HEK293 (cell line): ENCODE results near the gene NIPBL.
A peak's percentile ranks its signal among the peaks of the same experiment; 100 is the strongest.

ENCODE experiments used
- CTCF ChIA-PET: fragments of 350-600 bp; formaldehyde crosslinking; extraction: SDS; loops from one replicate; lab custom pipeline; 2021; ENCODE audit warnings: antibody characterized with exemption; lab: Yijun Ruan, JAX
- POLR2A ChIA-PET: fragments of 300-600 bp; formaldehyde crosslinking; extraction: SDS; loops from one replicate; lab custom pipeline; 2020; ENCODE audit warnings: antibody characterized with exemption, inconsistent platforms; lab: Yijun Ruan, JAX
- H3K27ac ChIP-seq: fragments of 200-500 bp; sonication (Bioruptor generic); 2 replicates; pipeline ENCODE4 v1.5.1; 2014; ENCODE audit warnings: low read depth, low read length, control low read depth, inconsistent platforms; ENCODE audit errors: extremely low read depth
- H3K36me3 ChIP-seq, 2 experiments: fragments of 200-500 bp in 1 of 2; sonication (Bioruptor generic) in 1 of 2; 1 replicate in 1 of 2; 2 replicates in 1 of 2; pipeline ENCODE4 v1.5.1; 2014 to 2017; ENCODE audit warnings: inconsistent platforms in 2 of 2, low read length in 2 of 2; ENCODE audit not compliant: control insufficient read depth in 2 of 2, insufficient read depth in 1 of 2
- H3K4me1 ChIP-seq: fragments of 200-500 bp; sonication (Bioruptor generic); 2 replicates; pipeline ENCODE4 v1.5.1; 2014; ENCODE audit warnings: mild to moderate bottlenecking, low read length, inconsistent platforms; ENCODE audit not compliant: control insufficient read depth, insufficient read depth
- H3K4me3 ChIP-seq: 2 replicates; pipeline ENCODE4 v1.5.1; 2011; ENCODE audit warnings: low read depth, mild to moderate bottlenecking, control low read depth, low read length, moderate library complexity
- H3K9me3 ChIP-seq: fragments of 200-500 bp; sonication (Bioruptor generic); 2 replicates; pipeline ENCODE4 v1.5.1; 2014; ENCODE audit warnings: low read depth, low read length, inconsistent platforms; ENCODE audit not compliant: control insufficient read depth, insufficient read depth
- GLI4 ChIP-seq: fragments of 450-650 bp; formaldehyde crosslinking; IDR thresholded peaks from 2 replicates; pipeline ENCODE4 v1.5.1; 2016; ENCODE audit warnings: missing biosample characterization, missing genetic modification characterization
- GLIS2 ChIP-seq: fragments of 450-650 bp; formaldehyde crosslinking; IDR thresholded peaks from 2 replicates; pipeline ENCODE4 v1.5.1; 2016; ENCODE audit warnings: missing biosample characterization, missing genetic modification characterization
- KLF1 ChIP-seq: fragments of 450-650 bp; formaldehyde crosslinking; IDR thresholded peaks from 2 replicates; pipeline ENCODE4 v1.5.1; 2016; ENCODE audit warnings: missing biosample characterization, missing genetic modification characterization
- PRDM1 ChIP-seq: fragments of 450-650 bp; formaldehyde crosslinking; IDR thresholded peaks from 2 replicates; pipeline ENCODE4; 2016; ENCODE audit warnings: missing biosample characterization, missing genetic modification characterization
- SALL2 ChIP-seq: fragments of 450-650 bp; formaldehyde crosslinking; IDR thresholded peaks from 2 replicates; pipeline ENCODE4 v1.5.0; 2017; ENCODE audit warnings: missing biosample characterization, mild to moderate bottlenecking, missing genetic modification characterization, borderline replicate concordance
- TRIM28 ChIP-seq: IDR thresholded peaks from 2 replicates; pipeline ENCODE4 v1.6.1; 2011; ENCODE audit warnings: low read length, control low read depth, borderline replicate concordance
- ZBTB20 ChIP-seq: fragments of 450-650 bp; formaldehyde crosslinking; IDR thresholded peaks from 2 replicates; pipeline ENCODE4 v1.5.1; 2016; ENCODE audit warnings: missing biosample characterization, missing genetic modification characterization
- ZBTB48 ChIP-seq: fragments of 450-650 bp; formaldehyde crosslinking; IDR thresholded peaks from 2 replicates; pipeline ENCODE4 v1.5.1; 2016; ENCODE audit warnings: missing biosample characterization, missing genetic modification characterization
- ZNF248 ChIP-seq: fragments of 450-650 bp; formaldehyde crosslinking; IDR thresholded peaks from 2 replicates; pipeline ENCODE4 v1.5.1; 2017; ENCODE audit warnings: missing biosample characterization, missing genetic modification characterization
- ZNF311 ChIP-seq: fragments of 450-650 bp; formaldehyde crosslinking; IDR thresholded peaks from 2 replicates; pipeline ENCODE4 v1.5.1; 2017; ENCODE audit warnings: missing biosample characterization, missing genetic modification characterization, borderline replicate concordance
- ZNF548 ChIP-seq: fragments of 450-650 bp; formaldehyde crosslinking; IDR thresholded peaks from 2 replicates; pipeline ENCODE4 v1.5.1; 2016; ENCODE audit warnings: missing biosample characterization, missing genetic modification characterization
- ZNF600 ChIP-seq: fragments of 450-650 bp; formaldehyde crosslinking; IDR thresholded peaks from 2 replicates; pipeline ENCODE4 v1.5.1; 2016; ENCODE audit warnings: missing biosample characterization, missing genetic modification characterization
- ZNF654 ChIP-seq: fragments of 450-650 bp; formaldehyde crosslinking; IDR thresholded peaks from 2 replicates; pipeline ENCODE4 v1.5.1; 2016; ENCODE audit warnings: low read depth, missing biosample characterization, missing genetic modification characterization
- ZNF664 ChIP-seq: fragments of 450-650 bp; formaldehyde crosslinking; IDR thresholded peaks from 2 replicates; pipeline ENCODE4 v1.5.1; 2016; ENCODE audit warnings: missing biosample characterization, missing genetic modification characterization
- ZNF837 ChIP-seq: fragments of 450-650 bp; formaldehyde crosslinking; IDR thresholded peaks from 2 replicates; pipeline ENCODE4 v1.5.1; 2016; ENCODE audit warnings: missing biosample characterization, missing genetic modification characterization
- TF ChIP-seq, protein P1 (sequence below): fragments of 450-650 bp; formaldehyde crosslinking; IDR thresholded peaks from 2 replicates; pipeline ENCODE4 v1.5.1; 2016; ENCODE audit warnings: missing biosample characterization, missing genetic modification characterization
- TF ChIP-seq, protein P2 (sequence below): fragments of 450-650 bp; formaldehyde crosslinking; IDR thresholded peaks from 2 replicates; pipeline ENCODE4 v1.5.1; 2016; ENCODE audit warnings: missing biosample characterization, missing genetic modification characterization

NIPBL gene

DNA sequence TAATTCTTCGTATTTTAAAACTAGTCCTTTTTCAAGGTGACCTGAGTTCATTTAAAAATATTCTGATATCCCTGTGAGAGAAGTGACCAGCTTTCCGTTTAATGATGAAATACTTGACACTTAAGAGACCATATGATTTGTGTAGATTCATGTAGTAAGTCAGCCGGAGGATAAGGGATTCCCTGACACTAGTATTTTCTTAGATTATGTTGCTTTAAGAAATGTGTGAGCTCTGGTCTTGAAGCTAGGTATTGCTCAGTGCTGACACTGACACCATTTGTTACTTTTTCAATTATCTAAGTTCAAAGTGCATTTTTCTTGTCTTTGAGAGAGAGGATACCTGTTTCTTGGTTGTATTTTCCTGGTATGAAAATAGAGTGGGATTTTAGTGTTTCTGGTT is 4.2 kb downstream of the NIPBL start:
- CTCF ChIA-PET, result interaction anchor here (0.9 to 1.2 kb wide), 2 partner anchors 10 to 125 kb away, joined by 3 read pairs; no protein-coding TSS in a partner anchor
- H3K4me1 ChIP-seq, result peaks cover 13% of the 10 kb centered on the region
- TF ChIP-seq TRIM28 (no peak), ZBTB48 (0 out of 2 replicates have a peak, but pooled peaks have one; percentile 20)
- POLR2A ChIA-PET, result no interaction called here
- peaks cover 0 to 7% of the 10 kb centered on the region in 2 experiments; a peak in 1 of 3 replicates for H3K36me3 ChIP-seq
- no peak overlapping the region for H3K27ac ChIP-seq
- H3K9me3 ChIP-seq, result no peaks in the 10 kb centered on the region
- H3K4me3 ChIP-seq, result peak overlapping the region; percentile 5; the same call in 1 of the 2 replicates

DNA sequence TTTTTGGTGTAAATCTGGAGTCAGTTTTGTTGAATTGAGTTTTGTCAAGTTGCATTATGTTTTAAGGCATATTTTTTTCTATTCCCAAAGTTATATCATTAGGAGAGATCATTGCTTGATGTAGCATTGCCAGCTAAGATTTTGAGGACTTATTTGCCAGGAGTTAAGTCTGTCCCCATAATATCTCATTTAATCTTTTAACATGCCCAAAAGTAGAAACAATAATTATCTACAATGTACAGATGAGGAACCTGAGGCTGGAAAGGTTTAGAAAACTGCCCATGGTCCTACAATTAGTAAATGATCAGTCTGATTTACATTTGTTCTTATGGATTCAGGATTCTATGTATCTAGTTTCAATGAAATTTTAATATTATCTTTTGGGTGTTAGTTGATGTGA is 4.7 kb downstream of the NIPBL start:
- H3K9me3 ChIP-seq, result no peaks in the 10 kb centered on the region
- H3K36me3 ChIP-seq, result peaks cover 0 to 10% of the 10 kb centered on the region in 2 experiments; a peak in 1 of 3 replicates
- H3K27ac ChIP-seq, result no peak overlapping the region
- TF ChIP-seq ZNF248 (tag by site-specific recombination), result no peak
- TF ChIP-seq GLI4 (tag by site-specific recombination), result no peak
- TF ChIP-seq ZNF311 (tag by site-specific recombination), result no peak
- TF ChIP-seq ZNF664 (tag by site-specific recombination), result peak; percentile 97
- no peak for TF ChIP-seq ZNF548 (tag by site-specific recombination)
- ChIA-PET CTCF (interaction anchor here (0.6 to 1.2 kb wide), 4 partner anchors 11 to 137 kb away, joined by 3 read pairs; no protein-coding TSS in a partner anchor), POLR2A (no interaction called here)
- H3K4me1 ChIP-seq, result peaks cover 13% of the 10 kb centered on the region
- H3K4me3 ChIP-seq, result no peak overlapping the region

DNA sequence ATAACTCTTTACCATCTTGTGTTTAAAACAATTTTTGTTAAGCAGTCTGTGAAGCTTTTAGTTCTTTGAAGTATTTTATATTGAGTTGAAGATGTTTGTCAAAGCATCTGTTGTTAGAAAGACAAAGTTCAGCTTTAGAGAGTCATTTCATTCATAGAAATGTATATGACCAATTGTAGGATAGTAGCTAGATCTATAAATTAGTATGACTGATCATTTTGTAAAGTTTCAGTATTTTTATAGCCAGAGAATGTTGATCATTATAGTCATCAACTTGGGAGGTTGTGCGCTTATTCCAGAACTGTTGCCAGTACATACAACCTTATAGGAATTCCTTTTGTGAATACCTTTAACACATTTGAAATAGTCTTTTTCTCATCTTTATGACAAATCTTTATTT is 5.2 kb downstream of the NIPBL start:
- POLR2A ChIA-PET, result no interaction called here
- no peak for TF ChIP-seq KLF1 (tag by site-specific recombination)
- H3K4me3 ChIP-seq, result no peak overlapping the region
- CTCF ChIA-PET, result interaction anchor here (0.6 to 1.2 kb wide), 3 partner anchors 61 to 137 kb away, joined by 3 read pairs; no protein-coding TSS in a partner anchor
- peaks cover 0 to 10% of the 10 kb centered on the region in 2 experiments; a peak in 1 of 3 replicates for H3K36me3 ChIP-seq
- no peaks in the 10 kb centered on the region for H3K9me3 ChIP-seq
- no peak overlapping the region for H3K27ac ChIP-seq
- H3K4me1 ChIP-seq, result peaks cover 16% of the 10 kb centered on the region

DNA sequence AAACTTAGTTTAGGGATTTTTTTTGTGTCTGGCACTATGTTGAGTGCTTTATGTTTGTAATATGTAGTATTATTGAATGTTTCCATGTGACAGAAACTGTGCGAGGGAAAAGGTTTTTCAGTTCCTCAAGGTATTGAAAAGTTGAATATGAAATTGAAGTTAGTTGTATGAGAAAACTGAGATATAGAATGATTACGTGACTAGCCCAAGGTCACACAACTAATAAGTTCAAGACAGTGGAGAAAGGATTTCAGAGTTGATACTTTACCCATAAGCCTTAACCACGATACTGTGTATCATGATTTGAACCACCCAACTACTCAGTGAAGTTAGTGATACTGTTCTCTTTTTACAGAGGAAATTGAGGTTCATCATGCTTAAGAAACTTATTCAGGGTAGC is 5.7 kb downstream of the NIPBL start:
- H3K9me3 ChIP-seq, result no peaks in the 10 kb centered on the region
- POLR2A ChIA-PET, result no interaction called here
- no peak overlapping the region for H3K27ac ChIP-seq
- H3K4me1 ChIP-seq, result peaks cover 16% of the 10 kb centered on the region
- peaks cover 0 to 10% of the 10 kb centered on the region in 2 experiments; a peak in 1 of 3 replicates for H3K36me3 ChIP-seq
- TF ChIP-seq ZBTB20 (tag by site-specific recombination) (no peak), ZNF654 (tag by site-specific recombination) (no peak), GLIS2 (tag by site-specific recombination) (no peak)
- no peak overlapping the region for H3K4me3 ChIP-seq
- CTCF ChIA-PET, result no interaction called here

DNA sequence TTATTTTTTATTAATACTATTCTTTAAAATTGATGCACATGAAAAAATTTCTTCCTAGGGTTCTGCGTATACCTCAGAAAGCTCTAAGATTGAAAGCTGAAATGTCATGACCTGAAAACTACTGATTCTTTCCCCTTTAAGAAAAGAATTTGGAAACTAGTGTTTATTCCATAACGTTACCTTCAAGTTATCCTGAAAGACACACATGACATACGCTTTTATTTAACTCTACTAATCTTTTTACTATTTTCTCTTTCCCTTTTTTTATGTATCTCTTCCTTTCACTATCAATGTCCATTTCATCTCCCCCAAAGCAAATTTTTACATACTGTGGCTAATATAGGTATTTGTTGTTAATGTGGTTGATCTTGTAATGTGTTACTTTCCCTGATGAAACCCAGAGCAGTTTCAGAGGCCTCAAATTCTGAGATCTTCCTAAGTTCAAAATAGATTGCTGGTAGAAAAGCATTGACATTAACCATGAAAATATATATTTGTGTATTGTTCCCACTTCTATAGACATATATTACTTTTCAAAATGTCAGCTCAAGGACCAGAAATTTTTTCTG is 7.4 kb downstream of the NIPBL start:
- Histone ChIP-seq H3K9me3 (no peaks in the 10 kb centered on the region), H3K36me3 (peaks cover 0 to 10% of the 10 kb centered on the region in 2 experiments; a peak in 1 of 3 replicates), H3K27ac (no peak overlapping the region), H3K4me3 (no peak overlapping the region), H3K4me1 (peaks cover 23% of the 10 kb centered on the region)
- ChIA-PET POLR2A (no interaction called here), CTCF (interaction anchor here (1.3 kb wide), 1 partner anchor 62 kb away, joined by 3 read pairs; no protein-coding TSS in a partner anchor)
- no peak for TF ChIP-seq ZNF837 (tag by site-specific recombination)
- TF ChIP-seq SALL2 (tag by site-specific recombination), result no peak
- TF ChIP-seq, protein P1, sequence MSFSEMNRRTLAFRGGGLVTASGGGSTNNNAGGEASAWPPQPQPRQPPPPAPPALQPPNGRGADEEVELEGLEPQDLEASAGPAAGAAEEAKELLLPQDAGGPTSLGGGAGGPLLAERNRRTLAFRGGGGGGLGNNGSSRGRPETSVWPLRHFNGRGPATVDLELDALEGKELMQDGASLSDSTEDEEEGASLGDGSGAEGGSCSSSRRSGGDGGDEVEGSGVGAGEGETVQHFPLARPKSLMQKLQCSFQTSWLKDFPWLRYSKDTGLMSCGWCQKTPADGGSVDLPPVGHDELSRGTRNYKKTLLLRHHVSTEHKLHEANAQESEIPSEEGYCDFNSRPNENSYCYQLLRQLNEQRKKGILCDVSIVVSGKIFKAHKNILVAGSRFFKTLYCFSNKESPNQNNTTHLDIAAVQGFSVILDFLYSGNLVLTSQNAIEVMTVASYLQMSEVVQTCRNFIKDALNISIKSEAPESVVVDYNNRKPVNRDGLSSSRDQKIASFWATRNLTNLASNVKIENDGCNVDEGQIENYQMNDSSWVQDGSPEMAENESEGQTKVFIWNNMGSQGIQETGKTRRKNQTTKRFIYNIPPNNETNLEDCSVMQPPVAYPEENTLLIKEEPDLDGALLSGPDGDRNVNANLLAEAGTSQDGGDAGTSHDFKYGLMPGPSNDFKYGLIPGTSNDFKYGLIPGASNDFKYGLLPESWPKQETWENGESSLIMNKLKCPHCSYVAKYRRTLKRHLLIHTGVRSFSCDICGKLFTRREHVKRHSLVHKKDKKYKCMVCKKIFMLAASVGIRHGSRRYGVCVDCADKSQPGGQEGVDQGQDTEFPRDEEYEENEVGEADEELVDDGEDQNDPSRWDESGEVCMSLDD (tag by site-specific recombination), result no peak
- TF ChIP-seq PRDM1 (tag by site-specific recombination), result peak; percentile 91
- TF ChIP-seq, protein P2, sequence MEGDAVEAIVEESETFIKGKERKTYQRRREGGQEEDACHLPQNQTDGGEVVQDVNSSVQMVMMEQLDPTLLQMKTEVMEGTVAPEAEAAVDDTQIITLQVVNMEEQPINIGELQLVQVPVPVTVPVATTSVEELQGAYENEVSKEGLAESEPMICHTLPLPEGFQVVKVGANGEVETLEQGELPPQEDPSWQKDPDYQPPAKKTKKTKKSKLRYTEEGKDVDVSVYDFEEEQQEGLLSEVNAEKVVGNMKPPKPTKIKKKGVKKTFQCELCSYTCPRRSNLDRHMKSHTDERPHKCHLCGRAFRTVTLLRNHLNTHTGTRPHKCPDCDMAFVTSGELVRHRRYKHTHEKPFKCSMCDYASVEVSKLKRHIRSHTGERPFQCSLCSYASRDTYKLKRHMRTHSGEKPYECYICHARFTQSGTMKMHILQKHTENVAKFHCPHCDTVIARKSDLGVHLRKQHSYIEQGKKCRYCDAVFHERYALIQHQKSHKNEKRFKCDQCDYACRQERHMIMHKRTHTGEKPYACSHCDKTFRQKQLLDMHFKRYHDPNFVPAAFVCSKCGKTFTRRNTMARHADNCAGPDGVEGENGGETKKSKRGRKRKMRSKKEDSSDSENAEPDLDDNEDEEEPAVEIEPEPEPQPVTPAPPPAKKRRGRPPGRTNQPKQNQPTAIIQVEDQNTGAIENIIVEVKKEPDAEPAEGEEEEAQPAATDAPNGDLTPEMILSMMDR (tag by site-specific recombination), result no peak
- TF ChIP-seq ZNF600 (tag by site-specific recombination), result peak; percentile 90
